GM21619 (cell line): ENCODE results near the gene SYT2.
"Not testable (repeated sequence)": the region's sequence is repeated elsewhere in the genome, so short reads cannot be mapped to it uniquely, and the experiment has no call there.

Source experiments
- ATAC-seq: cut with Tn5 transposase; IDR thresholded peaks from one replicate; pipeline ENCODE4 v1.9.1; 2021; ENCODE audit not compliant: unreplicated experiment

Gene SYT2

GRCh38 chr1:202710070-202711045 is at the start of gene SYT2:
TSS of gene SYT2 (minus strand) at chr1:202710454. CDS start at chr1:202605772, 104,682 bp downstream.
- ATAC-seq: no peak

DNA sequence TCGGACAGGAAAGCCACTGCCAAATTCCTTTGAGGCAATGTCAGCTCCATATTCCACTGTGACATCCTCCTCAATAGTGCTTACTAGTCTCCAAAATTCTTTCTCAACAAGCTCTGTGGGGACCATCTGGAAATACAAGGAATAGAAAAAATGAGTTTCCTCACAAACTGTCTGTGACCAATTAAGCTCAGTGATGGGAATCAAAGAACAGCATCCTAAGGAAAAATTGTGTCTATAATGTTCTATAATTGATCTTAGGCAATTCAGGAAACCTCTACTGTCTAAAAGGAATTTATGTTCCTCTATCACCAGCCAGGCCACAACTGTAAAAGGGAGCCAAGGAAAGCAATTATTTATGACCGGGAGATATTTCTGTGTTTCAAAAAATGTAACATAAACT is 46.1 kb upstream of the SYT2 start:
- ATAC-seq: no peak

DNA sequence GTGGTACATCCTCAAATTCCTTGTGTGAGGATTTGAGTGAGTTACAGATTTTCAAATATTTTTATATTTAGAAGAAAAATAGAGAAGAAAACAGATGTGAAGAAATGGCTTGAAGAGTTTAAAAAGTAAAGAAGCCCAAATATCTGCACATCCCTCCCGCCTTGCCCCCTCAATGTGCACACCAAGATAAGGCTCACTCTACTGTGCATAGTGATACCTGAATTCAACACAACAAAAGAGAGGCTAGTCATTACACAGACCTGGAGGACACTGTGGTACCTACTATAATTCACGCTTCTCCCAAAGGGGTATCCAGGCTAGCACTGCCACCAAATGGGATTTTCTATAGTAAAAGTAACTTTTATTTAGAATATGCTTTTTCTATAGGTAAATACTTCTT is 44.0 kb upstream of the SYT2 start:
- no peak for ATAC-seq

DNA sequence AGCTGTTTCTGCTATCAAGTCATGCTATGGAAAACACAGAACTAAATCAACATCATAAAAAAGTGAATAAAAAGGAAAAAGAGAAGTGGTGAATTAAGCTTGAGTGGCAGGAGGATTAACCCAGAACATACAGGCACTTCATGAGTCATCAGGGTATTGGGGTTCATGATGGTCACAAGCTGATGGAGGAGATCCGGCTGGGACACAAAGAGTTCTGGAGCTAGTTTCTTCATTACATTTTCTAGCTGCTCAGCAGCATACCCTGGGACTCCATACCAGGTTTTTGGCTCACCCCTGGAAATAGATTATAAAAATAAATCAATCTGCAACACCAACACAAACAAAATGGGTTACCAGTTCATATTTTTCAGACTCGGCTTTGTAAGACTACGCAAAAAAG is 42.5 kb upstream of the SYT2 start:
- no peak for ATAC-seq

DNA sequence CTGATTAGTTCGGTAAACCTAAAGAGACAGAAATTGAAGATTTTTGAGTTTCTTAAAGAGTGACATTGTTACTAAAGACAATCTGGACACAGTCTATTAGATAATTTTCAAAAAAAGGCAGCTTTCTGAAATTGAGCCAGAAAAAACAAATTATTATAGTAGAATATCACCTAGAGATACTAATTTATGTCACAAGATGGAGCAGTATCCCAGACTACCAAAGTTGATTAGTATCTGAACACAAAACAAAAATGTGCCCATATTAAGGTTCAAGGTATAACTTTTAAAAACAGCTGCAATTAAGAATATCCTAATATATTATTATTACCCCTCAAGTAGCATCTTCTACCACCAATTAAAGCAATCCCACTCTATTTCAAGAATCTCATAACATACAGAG is 40.5 kb upstream of the SYT2 start:
- no peak for ATAC-seq

DNA sequence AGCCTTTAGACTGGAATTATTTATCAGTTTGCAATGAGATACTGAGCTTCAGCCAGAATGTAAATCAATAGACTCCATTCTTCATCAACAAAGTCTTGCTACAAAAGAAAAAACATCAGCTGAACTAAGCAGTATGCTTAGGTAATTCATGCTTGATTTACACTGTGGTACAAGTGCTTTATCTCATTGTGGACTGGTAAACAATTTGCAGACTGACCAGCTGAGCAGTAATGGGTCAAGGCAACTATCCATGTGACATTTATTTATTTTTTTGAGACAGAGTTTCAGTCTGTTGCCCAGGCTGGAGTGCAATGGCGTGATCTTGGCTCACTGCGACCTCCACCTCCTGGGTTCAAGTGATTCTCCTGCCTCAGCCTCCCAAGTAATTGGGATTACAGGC is 39.8 kb upstream of the SYT2 start:
- no peak for ATAC-seq

GRCh38 chr1:202745323-202745888 is 35.2 kb upstream of the SYT2 start:
- ATAC-seq: no peak

GRCh38 chr1:202744770-202745169 is 34.5 kb upstream of the SYT2 start:
- not testable (repeated sequence) for ATAC-seq

- ATAC-seq: no peak
Measured at GRCh38 chr1:202742496-202742895, 32.2 kb upstream of the SYT2 start.

DNA sequence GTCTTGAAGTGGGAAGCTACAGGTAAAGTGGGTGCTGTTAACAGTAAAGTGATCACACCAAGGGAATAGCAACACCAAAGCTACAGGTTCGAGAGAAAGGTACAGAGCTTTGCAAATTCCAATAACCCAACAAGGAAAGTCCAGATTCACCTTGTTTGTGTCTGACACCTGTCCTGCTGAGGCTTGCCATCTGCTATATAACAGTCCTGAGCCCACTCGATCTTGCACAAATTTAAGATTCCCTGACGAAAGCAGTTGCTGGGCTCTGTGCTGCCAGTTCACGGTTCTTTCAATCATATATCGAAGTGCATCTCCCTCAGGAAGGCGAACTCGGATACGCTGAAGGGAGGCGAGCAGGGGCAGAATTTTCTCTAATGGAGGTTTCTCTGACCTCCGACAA is 23.0 kb upstream of the SYT2 start:
- ATAC-seq: no peak

DNA sequence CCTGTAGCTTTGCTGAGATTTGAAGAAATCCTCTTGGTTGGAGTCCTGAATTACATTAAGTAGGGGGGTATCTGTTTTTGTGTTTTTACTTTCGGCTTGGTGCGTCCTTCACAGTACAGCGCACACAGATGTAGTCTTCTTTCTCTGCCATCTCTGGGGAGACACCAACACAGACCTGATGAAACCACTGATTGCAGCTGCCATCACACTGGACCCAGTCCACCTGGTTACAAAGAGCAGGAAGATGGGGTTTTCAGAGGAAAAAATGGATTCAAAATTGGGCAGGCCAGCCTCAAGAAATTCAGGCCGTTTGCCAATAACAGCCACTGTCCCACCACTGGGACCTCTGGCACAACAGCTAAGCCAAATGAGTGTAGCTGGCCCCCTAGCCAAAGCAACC is 18.7 kb upstream of the SYT2 start:
- ATAC-seq: no peak

GRCh38 chr1:202725526-202725925 is 15.3 kb upstream of the SYT2 start:
- ATAC-seq: no peak

DNA sequence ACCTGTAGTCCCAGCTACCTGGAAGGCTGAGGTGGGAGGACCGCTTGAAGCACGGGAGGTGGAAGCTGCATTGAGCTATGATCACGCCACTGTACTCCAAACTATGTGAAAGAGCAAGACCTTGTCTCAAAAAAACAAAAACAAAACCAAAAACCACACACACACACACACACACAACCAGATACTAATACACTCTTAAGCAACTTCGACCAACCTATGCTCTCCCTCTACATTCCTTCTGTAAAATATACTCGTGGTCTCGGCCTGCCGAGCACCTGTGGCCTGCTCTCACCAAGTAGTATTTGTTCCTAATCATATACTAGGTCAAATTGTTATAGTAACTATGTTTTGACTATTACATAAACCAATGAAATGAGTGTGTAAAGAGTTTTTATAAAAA is 13.5 kb upstream of the SYT2 start:
- ATAC-seq: no peak

GRCh38 chr1:202723046-202723445 is 12.8 kb upstream of the SYT2 start:
- ATAC-seq: not testable (repeated sequence)

DNA sequence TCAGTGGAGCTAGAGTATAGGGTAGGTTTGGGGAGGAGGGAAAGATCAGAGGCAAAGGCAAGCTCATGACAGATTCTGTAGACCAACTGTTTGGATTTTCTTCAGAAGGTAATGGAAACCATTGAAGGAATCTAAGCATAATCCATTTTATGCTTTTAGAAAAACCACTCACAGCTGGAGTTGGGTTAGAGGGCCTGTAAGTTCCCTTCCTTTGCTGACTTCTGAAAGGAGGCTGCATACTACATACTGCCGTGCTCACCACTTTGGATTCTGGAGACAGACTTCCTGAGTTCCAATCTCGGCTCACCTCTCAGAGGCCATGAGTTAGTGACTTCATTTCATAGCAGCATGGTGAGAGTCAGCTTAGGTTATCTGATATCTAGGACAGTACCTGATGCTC is 6.4 kb upstream of the SYT2 start:
- ATAC-seq: no peak

- ATAC-seq: not testable (repeated sequence)
Measured at GRCh38 chr1:202714202-202714601, 3.9 kb upstream of the SYT2 start.

GRCh38 chr1:202713110-202713509 is 2.9 kb upstream of the SYT2 start:
- no peak for ATAC-seq

DNA sequence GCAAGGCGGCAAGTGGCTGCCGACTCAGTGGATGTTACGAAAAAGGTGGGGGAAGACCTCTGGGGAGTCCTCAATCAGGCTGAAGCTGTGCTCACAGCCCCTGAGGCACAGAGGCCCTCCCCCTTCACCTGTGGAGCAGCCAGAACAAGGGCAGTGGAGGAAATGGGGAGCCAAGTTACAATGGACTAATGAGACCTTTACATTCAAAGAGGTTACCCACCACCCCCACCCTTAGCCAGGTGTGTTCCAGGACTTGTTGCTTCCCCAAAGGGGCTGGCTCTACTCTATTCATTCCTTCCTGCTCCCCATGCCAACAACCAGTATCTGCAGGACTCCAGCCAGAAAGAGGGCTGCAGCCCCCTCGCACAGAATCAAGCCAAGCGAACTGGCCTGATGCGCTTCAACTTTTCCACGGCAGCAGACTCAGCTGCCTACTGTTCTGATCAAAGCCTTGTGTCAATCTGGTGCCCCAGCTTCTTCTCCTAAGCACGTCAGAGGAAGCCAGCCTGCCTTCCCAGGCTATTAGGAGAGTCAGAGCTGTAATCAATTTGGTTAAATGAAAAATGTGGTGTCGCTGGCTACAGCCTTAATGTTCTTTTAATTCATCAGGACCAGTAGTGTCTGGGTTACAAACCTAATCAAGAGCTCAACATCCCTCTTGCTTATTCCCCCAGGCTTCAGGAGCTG is 1.8 kb upstream of the SYT2 start:
- ATAC-seq: no peak

GRCh38 chr1:202709276-202710041 is 795 bp downstream of the SYT2 start:
- ATAC-seq: no peak

DNA sequence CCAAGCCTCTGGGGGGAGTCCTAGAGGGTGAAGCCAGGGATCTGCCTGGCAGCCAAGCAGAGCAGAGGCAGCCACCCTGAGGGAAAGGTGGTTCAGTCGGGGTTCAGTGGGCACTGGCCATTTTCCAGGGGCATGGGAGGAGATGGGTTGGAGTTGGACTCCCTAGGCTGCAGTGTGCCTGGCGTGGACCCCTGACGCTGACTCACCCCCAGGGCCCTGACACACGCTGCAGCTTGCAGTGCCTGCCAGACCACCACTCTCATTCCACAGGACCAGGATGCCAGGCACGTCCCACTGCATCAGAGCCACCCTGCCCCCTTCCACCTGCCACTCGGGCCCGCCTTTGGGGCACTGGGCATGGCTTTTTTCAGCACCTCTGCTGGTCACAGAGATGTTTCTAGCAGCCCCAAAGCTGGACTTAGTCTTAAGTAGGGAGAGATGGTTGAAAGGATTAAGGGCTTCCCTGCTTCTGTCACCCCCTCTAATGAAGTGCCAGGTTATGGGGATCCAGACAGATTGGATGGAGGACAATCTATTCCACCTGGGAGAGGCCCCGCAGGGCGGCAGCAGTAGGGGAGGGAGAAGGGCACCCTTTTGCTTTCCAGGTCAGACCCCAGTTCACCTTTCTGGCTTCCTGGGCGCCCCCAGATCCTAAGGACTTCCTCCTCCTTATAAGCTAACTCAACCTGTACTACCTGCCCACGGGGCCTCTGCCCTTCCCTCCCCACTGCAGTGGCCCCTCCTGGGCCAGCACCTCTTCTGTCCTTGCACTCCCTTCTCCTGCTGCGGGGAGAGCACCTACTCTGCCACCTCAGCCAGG is 1.6 kb downstream of the SYT2 start:
- no peak for ATAC-seq
